Natural killer cell treated with Interleukin-12 subunit alpha and Interleukin-12 subunit beta and Interleukin-15 and Interleukin-18, amount 100 ng/mL, for 72 hours (primary cell): ENCODE data around the gene LENG1. TPM values are rescaled to one million over a fixed set of nuclear protein-coding genes. Genes with fewer than 3 reads are reported as not detected.

ENCODE experiments used
- ATAC-seq, 2 donors: fragments of 150-1000 bp; cut with Tn5 transposase in 1 of 2; sonication (Bioruptor Pico), chemical (Tn5 transposase) in 1 of 2; 2 replicates each; pipeline ENCODE4 v1.10.0; 2021
- DNase-seq: peaks from one replicate; pipeline ENCODE4 v3.0.0; 2022; ENCODE audit warnings: low spot score
- H3K27ac Mint-ChIP-seq, 2 donors: 1 replicate in 1 of 2; 2 replicates in 1 of 2; pipeline ENCODE4 v1.8.0; 2022; ENCODE audit warnings: mixed read lengths in 2 of 2, mild to moderate bottlenecking in 1 of 2, moderate library complexity in 1 of 2
- H3K27me3 Mint-ChIP-seq, 2 donors: 1 replicate in 1 of 2; 2 replicates in 1 of 2; pipeline ENCODE4 v1.8.0; 2022; ENCODE audit warnings: mixed read lengths in 2 of 2
- H3K36me3 Mint-ChIP-seq: one replicate; pipeline ENCODE4 v1.8.0; 2022; ENCODE audit warnings: mixed read lengths
- H3K4me1 Mint-ChIP-seq, 2 donors: 1 replicate in 1 of 2; 2 replicates in 1 of 2; pipeline ENCODE4 v1.8.0; 2022; ENCODE audit warnings: low read depth in 2 of 2, mixed read lengths in 2 of 2, mild to moderate bottlenecking in 1 of 2
- H3K4me3 Mint-ChIP-seq: one replicate; pipeline ENCODE4 v1.8.0; 2022; ENCODE audit warnings: mixed read lengths
- H3K9me3 Mint-ChIP-seq: 2 replicates; pipeline ENCODE4 v1.8.0; 2022; ENCODE audit warnings: mixed read lengths
- total RNA-seq, 2 donors: library from RNA; stranded (reverse); gene quantifications; one replicate each; pipeline ENCODE4 v1.2.3, GENCODE V29; 2022

Gene LENG1
- total RNA-seq, 2 donors from 2014 or later: 5.0 to 7.5 TPM

DNA sequence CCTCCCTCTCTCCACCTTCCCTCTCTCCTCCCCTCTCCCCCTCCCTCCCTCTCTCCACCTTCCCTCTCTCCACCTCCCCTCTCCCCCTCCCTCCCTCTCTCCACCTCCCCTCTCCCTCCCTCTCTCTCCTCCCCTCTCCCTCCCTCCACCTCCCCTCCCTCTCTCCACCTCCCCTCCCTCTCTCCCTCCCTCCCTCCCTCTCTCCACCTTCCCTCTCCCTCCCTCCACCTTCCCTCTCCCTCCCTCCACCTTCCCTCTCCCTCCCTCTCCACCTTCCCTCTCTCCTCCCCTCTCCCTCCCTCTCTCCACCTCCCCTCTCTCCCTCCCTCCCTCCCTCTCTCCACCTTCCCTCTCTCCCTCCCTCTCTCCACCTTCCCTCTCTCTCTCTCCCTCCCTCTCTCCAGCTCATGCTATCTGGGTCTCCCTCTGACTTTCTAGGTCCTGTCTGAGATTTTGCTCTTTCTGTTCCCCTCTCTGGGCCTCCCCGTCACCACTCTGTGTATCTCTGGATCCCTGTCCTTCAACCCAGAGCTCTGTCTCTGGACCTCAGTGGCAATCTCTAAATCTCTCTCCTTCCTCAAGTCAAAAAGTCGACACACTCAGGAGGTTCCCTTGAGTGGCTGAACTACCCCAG lies 25.4 kb downstream of the LENG1 start:
- DNase-seq (no peak), ATAC-seq (no peak)
- H3K27me3 Mint-ChIP-seq: no peaks in the 10 kb centered on the region
- peaks cover 21 to 24% of the 10 kb centered on the region in 2 donors for H3K4me1 Mint-ChIP-seq
- H3K36me3 Mint-ChIP-seq: no peaks in the 10 kb centered on the region
- no peaks in the 10 kb centered on the region for H3K9me3 Mint-ChIP-seq
- no peak overlapping the region for H3K4me3 Mint-ChIP-seq
- peak overlapping the region in 1 of 2 donors; percentile 64 for H3K27ac Mint-ChIP-seq

DNA sequence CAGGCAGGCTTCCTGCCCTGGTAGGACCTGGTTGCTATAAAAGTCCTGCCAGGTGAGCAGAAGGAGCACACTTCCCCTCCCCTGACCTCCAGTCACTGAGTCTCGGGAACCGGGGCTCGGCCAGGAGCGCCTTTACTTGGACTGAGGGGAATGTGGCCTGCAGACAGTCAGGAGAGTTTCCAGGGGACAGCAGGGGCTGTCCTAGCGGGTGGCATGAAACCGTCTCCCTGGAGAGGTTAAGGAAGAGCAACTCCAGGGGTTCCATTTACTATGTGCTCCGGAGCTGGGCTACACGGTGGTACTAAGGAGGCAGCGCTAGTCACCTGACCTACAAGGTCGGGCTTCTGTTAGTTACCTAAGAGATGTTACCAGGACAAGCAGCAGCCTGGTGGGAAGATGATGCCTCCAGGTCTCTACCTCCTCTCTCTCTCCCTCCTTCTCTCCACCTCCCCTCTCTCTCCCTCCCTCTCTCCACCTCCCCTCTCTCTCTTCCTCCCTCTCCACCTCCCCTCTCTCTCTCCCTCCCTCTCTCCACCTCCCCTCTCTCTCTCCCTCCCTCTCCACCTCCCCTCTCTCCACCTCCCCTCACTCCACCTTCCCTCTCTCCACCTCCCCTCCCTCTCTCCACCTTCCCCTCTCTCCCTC lies 26.1 kb downstream of the LENG1 start:
- DNase-seq (no peak), ATAC-seq (no peak)
- Mint-ChIP-seq H3K9me3 (no peaks in the 10 kb centered on the region), H3K4me3 (no peak overlapping the region), H3K27me3 (no peaks in the 10 kb centered on the region), H3K27ac (no peak overlapping the region), H3K36me3 (no peaks in the 10 kb centered on the region), H3K4me1 (peaks cover 15 to 18% of the 10 kb centered on the region in 2 donors)

DNA sequence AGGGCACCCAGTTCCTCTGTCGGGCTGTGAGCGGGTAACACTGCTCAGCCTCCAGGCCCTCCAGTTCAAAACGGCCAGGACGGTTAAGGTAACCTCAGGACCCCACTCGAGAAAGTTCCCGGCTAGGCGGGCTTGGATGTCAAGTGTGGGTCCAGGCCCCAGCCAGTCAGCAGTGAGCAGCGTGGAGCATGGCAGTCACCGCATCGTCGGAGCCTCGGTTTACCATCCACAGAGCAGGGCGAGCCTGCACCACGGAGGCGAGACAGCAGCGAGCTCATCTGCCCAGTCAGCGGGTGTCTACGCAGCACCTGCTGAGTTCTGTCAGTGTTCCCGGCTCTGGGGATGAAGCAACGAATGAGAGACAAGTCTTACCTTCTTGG lies 29.9 kb downstream of the LENG1 start:
- Mint-ChIP-seq H3K9me3 (no peaks in the 10 kb centered on the region), H3K27me3 (no peaks in the 10 kb centered on the region), H3K36me3 (no peaks in the 10 kb centered on the region), H3K4me1 (peaks cover 4 to 5% of the 10 kb centered on the region in 2 donors), H3K4me3 (no peak overlapping the region), H3K27ac (no peak overlapping the region)
- no peak for DNase-seq
- no peak for ATAC-seq

DNA sequence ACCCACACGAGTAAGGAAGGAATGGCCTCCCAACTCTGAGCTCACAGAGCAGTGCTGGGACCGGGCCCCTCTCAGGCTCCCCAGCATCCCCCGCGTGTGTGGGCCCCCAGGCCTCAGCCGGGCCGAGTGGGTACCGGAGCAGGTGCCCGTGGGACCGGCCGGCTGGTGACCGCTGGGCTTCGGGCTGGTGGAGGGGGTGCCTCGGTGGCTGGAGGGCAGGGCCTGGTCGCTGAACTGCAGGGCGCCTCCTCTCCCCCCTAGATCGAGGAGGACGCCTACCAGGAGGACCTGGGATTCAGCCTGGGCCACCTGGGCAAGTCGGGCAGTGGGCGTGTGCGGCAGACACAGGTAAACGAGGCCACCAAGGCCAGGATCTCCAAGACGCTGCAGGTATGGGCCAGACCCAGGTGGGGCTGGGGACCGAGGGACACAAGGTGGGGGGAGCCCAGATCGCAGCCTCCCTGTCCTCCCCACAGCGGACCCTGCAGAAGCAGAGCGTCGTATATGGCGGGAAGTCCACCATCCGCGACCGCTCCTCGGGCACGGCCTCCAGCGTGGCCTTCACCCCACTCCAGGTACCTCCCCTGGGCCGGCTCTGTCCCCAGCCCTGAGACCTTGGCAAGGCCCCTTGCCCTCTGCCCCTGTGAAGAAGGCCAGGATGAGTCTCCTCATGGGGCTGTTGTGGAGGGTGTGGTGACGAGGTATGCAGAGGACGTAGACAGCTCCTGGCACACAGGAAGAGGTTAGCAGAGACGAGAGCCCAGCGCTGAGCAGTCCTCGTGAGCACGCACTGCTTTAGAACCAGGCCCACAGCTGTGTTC lies 30.5 kb downstream of the LENG1 start:
- Mint-ChIP-seq H3K4me1 (no peaks in the 10 kb centered on the region), H3K36me3 (no peaks in the 10 kb centered on the region), H3K9me3 (no peaks in the 10 kb centered on the region), H3K27ac (no peak overlapping the region), H3K27me3 (no peaks in the 10 kb centered on the region), H3K4me3 (no peak overlapping the region)
- no peak for ATAC-seq
- no peak for DNase-seq

DNA sequence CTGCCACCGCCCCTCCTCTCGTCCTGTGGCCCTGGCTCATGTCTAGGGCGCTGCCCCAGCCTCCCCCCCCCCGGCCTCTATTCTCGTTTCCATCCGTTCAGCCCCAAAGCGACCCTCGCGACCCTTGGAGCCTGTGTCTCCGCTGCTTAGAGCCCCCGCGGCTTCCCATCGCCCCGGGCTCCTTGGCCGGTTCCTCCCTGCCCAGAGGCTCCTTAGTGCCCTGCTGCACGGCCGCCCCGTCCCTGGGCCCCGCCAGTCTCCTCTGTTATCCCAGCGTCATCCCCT lies 31.1 kb downstream of the LENG1 start:
- no peak overlapping the region for H3K27ac Mint-ChIP-seq
- H3K4me3 Mint-ChIP-seq: no peak overlapping the region
- no peak for DNase-seq
- H3K27me3 Mint-ChIP-seq: no peaks in the 10 kb centered on the region
- no peak for ATAC-seq
- H3K9me3 Mint-ChIP-seq: no peaks in the 10 kb centered on the region
- no peaks in the 10 kb centered on the region for H3K36me3 Mint-ChIP-seq
- no peaks in the 10 kb centered on the region for H3K4me1 Mint-ChIP-seq

DNA sequence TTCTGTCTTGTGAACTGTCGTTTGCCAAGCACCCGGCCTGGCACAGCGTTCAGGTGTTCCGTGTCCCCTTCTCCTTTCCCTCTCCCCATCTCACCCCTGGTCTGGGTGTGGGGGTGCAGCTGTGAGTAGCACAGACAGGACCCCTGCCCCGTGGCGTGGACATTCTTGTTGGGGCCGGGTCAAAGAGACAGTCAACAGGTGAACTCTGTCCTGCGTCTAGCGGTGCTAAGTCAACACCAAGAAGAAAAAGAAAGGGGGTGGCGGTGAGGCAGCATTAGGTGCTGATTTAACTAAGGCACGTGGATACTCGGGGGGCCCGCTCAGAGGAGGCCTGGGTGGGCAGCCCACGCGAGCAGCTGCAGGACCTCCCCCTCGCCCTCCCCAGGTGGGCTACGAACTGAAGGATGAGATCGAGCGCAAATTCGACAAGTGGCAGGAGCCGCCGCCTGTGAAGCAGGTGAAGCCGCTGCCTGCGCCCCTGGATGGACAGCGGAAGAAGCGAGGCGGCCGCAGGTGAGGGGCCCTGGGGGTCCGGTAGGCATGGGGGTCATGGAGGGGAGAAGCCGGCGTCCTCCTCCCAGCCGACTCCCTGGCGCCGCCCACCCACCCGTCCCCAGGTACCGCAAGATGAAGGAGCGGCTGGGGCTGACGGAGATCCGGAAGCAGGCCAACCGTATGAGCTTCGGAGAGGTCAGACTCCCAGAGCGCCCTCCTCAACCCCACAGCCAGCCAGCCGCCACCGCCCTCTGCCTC lies 31.7 kb downstream of the LENG1 start:
- Mint-ChIP-seq H3K27me3 (no peaks in the 10 kb centered on the region), H3K36me3 (no peaks in the 10 kb centered on the region), H3K4me1 (no peaks in the 10 kb centered on the region), H3K4me3 (no peak overlapping the region), H3K27ac (no peak overlapping the region), H3K9me3 (no peaks in the 10 kb centered on the region)
- ATAC-seq (no peak), DNase-seq (no peak)

DNA sequence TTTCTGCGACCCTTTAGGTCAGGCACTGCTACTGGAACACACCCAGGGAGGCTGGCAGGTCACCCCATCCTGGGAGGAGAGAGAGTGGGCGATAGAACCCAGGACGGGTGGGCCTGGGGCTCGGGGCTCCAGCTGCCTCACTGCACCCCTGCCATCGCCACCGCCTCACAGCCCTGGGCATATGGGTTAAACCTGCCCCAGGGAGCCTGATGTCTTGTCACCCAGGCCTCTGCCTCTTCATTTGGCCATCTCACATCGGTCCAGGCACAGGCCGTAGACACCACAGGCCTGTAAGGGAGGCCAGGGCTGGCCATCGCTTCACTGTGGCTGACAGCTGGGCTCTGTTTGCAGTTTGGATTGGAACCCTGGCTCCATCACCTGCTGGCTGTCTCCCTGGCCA lies 33.8 kb downstream of the LENG1 start:
- Mint-ChIP-seq H3K27me3 (no peaks in the 10 kb centered on the region), H3K4me3 (no peak overlapping the region), H3K9me3 (no peaks in the 10 kb centered on the region), H3K27ac (no peak overlapping the region), H3K36me3 (no peaks in the 10 kb centered on the region), H3K4me1 (no peaks in the 10 kb centered on the region)
- DNase-seq: no peak
- no peak for ATAC-seq

DNA sequence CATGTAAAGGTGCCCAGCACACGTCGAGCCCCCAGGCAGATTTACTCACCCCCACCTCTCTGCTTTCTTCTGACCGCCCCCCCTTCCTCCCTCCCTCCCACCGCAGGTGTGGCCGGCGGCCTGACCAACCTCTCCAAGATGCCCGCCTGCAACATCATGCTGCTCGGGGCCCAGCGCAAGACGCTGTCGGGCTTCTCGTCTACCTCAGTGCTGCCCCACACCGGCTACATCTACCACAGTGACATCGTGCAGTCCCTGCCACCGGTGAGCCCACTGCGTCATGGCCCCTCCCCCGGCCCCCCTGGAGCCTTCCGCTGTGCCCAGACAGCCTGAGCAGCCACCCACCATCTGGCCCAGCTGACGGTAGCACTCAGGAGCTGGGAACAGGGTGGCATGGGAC lies 35.1 kb downstream of the LENG1 start:
- no peaks in the 10 kb centered on the region for H3K36me3 Mint-ChIP-seq
- DNase-seq: no peak
- H3K27me3 Mint-ChIP-seq: no peaks in the 10 kb centered on the region
- H3K27ac Mint-ChIP-seq: no peak overlapping the region
- H3K4me3 Mint-ChIP-seq: no peak overlapping the region
- no peak for ATAC-seq
- H3K4me1 Mint-ChIP-seq: no peaks in the 10 kb centered on the region
- no peaks in the 10 kb centered on the region for H3K9me3 Mint-ChIP-seq

DNA sequence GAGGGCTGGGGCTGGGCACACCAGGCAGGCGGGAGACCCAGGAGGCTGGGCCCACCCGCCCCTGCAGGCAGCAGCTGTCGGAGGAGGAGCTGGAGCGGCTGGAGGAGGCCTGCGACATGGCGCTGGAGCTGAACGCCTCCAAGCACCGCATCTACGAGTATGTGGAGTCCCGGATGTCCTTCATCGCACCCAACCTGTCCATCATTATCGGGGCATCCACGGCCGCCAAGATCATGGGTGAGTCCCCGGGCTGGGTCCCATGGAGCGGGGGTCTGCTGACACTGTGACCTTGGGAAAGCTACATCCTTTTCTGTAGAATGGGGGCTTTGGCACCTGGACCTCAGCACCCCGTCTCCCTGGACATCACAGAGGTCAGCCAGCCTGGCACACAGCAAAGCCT lies 35.8 kb downstream of the LENG1 start:
- no peaks in the 10 kb centered on the region for H3K4me1 Mint-ChIP-seq
- H3K27me3 Mint-ChIP-seq: no peaks in the 10 kb centered on the region
- no peak overlapping the region for H3K4me3 Mint-ChIP-seq
- H3K36me3 Mint-ChIP-seq: no peaks in the 10 kb centered on the region
- no peaks in the 10 kb centered on the region for H3K9me3 Mint-ChIP-seq
- H3K27ac Mint-ChIP-seq: no peak overlapping the region
- no peak for DNase-seq
- no peak for ATAC-seq

DNA sequence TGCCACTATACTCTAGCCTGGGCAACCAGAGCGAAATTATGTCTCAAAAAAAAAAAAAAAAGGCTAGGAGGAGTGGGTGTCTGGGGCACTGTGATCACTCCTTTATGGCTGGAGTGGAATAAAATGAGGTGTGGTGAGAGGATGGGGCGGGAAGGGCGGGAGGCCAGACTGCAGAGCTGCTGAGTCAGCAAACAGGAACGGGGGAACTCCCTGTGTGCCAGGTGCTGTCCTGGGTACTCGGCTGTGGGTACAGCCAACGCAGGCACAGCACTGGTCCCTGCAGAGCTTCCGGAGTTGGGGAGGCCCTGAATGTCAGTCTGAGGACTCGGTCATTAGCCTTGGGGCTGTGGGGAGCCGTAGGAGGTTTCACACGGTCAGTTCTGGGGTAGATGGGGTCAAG lies 38.3 kb downstream of the LENG1 start:
- Mint-ChIP-seq H3K36me3 (no peaks in the 10 kb centered on the region), H3K27me3 (no peaks in the 10 kb centered on the region), H3K27ac (no peak overlapping the region), H3K4me1 (peaks cover 8 to 9% of the 10 kb centered on the region in 2 donors), H3K9me3 (no peaks in the 10 kb centered on the region), H3K4me3 (no peak overlapping the region)
- ATAC-seq: no peak
- DNase-seq: no peak

DNA sequence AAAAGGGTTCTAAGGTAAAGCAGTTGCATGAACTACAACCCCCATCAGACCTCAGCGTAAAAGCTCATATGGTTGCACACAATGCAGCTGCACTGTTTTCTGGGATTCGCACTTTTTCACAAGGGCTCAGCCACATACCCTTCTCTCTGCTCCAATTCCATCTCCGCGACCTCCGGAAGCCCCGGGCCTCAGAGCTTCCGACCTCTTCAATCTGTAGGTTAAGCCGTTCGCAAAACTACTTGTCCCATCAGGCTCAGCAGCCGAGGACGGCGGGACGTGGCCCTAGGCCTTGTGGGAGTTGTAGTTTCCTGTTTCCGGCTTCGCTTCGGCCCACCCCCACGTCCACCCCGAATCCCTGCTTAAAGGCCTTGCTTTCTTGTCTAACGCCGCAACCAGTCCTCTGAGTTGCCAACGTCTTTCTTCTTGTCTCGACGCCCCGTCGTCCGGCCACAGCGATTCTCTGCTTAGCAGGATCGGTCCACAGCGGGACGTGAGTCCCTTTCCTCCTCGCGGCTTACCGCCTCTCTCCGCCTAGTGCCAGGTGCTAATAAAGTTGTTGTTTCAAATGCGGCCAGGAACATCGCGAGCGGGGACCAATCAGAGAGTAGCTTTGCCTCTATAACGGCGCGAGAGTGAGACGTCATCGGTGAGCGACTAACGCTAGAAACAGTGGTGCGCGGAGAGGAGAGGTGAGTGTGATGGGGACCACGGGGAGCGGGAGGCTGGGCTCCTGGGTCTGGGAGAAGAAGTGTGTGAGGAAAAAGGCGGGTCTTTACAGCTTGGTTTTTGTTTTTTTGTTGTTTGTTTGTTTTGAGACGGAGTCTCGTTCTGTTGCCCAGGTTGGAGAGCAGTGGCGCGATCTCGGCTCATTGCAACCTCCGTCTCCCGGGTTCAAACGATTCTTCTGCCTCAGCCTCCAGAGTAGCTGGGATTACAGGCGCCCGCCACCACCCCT lies 44.1 kb downstream of the LENG1 start, which contains the start of the genes PRPF31 and TFPT:
PRPF31 (plus strand) TSS at position 646 of the 955 bp plus-strand sequence. CDS start 2,525 bp downstream, outside the sequence.
TFPT (minus strand) TSS at position 549 of the 955 bp plus-strand sequence; CDS start at position 161, 388 bp downstream.
- DNase-seq (peak; percentile 95), ATAC-seq (peak; percentile 94 to 96)
- no peaks in the 10 kb centered on the region for H3K27me3 Mint-ChIP-seq
- peaks cover 10% of the 10 kb centered on the region for H3K36me3 Mint-ChIP-seq
- H3K4me3 Mint-ChIP-seq: peak within 1 kb of the TSS; percentile 94
- peaks cover 29 to 32% of the 10 kb centered on the region in 2 donors for H3K4me1 Mint-ChIP-seq
- H3K27ac Mint-ChIP-seq: peak within 1 kb of the TSS; percentile 78 to 96
- no peaks in the 10 kb centered on the region for H3K9me3 Mint-ChIP-seq

DNA sequence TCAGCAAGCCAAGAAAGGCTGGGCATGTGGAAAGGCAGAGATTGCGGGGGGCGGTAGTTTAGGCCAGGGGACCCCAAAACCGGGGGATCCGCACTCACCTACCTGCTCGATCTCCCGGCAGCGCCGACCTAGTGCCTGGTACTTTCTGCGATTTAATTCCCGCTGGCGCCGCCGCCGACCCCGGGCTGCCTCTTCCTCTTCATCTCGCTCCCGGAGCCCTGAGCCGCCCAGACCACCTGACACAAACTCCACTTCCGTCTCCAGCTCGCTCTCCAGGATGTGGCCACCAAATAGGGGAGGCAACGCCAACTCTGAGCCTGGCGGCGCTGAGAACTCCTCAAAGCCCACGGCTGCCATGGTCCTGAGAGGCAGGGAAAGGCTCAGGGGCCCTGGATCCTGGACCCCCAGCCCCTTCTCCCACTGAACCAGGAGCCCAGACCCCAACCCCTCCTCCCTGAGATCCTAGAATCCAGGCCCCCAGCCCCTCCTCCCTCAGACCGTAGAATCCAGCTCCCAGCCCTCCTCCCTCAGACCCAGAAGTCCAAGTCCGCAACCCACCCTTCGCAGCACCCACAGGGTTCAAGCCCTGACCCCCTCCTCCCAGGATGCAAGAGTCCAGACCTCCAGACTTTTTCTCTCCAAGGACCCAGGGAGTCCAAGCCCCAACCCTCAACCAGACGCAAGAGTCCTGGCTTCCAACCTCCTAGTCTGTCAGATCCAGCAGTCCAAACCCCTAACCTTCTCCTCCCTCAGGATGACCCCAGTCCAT lies 45.0 kb downstream of the LENG1 start:
- DNase-seq (peak; percentile 77), ATAC-seq (peak; percentile 50 to 69)
- Mint-ChIP-seq H3K4me3 (peak overlapping the region; percentile 94), H3K4me1 (peaks cover 32 to 33% of the 10 kb centered on the region in 2 donors), H3K27ac (peak overlapping the region; percentile 78 to 96), H3K9me3 (no peaks in the 10 kb centered on the region), H3K27me3 (no peaks in the 10 kb centered on the region), H3K36me3 (peaks cover 10% of the 10 kb centered on the region)
